NCI-H1694 (cell line): ENCODE measurements around the gene SUFU.
A peak's percentile ranks its signal among the peaks of the same experiment; 100 is the strongest.
"Not testable (repeated sequence)": the region's sequence is repeated elsewhere in the genome, so short reads cannot be mapped to it uniquely, and the experiment has no call there.

Experiments used
- DNase-seq: peaks from one replicate; lab custom pipeline; 2025; lab: John Stamatoyannopoulos, UW

Gene SUFU

DNA sequence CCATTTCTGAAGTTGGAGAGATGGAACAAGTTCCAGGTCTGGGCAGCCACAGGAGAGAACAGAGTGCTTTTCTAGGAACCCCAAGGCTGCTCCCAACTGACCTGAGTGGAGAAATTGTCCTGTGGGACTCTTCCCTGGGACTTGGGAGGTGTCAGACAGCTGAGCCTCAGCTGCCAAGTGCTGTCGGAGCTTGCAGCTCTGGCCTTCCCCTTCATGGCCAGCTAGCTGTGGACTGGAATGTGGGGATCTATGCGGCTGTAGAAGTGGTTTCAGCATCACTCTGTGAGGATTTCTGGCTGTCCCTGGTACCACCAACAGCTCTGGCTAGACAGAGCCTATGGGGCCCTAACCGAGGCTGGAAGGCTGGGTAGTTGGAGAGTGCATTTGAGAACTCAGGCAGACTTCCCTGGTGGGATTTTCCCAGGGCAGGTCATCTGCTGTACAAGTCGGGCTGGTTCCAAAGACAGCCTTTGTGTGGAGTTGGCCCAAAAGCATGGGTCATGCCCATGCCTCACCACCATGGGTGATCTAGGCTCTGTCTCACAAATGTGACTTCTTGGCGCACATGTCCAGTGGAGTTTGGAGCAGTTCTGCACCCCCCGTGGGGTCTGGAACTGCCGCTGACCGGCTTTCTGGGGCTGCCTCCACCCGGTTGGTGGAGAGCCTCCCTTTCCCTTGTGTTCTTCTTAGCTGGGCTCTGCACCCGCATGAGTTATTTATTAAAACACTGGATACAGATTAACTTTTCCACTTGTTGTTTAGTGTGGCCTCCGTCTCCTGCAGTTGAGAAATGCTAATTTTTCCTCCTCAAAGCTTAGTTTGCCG, 10.9 kb downstream of the SUFU start:
- DNase-seq = no peak

DNA sequence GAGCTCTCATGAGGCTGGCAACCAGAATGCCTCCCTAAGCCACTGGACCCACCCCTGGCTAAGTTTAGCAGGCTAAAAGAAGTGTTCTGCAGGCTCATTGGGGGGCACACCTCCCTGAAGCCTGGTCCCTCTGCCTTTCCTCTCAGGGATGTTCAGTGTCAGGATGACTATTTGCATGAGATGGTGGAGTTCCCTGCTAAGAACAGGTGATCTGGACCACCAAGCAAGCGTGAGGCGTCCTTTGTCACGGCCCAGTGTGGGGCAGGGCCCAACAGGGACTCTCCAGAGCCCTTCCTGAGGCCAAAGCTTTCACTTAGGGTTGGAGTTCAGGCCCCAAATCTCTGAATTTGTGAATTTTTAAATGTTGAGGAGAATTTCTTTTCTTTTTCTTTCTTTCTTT, 12.0 kb downstream of the SUFU start:
- no peak for DNase-seq

DNA sequence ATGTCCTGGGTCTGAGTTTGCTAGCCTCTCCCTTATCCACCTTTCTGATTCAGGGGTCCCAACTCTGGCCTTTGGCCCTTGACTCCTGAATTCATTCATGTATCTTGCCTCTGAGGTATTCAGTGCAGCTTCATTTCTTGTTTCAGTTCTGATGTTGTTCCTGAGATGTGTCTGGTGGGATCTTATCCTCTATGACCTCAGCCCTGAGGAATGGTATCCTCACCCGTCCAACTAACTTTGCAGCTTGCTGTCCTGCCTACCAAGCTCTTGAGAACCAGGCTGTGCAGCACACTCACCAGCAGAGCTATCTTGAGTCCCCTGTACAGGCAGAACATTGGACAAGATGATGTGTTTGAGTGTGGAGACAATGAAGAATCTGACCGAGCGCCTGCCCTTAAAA, 13.8 kb downstream of the SUFU start:
- DNase-seq = no peak

DNA sequence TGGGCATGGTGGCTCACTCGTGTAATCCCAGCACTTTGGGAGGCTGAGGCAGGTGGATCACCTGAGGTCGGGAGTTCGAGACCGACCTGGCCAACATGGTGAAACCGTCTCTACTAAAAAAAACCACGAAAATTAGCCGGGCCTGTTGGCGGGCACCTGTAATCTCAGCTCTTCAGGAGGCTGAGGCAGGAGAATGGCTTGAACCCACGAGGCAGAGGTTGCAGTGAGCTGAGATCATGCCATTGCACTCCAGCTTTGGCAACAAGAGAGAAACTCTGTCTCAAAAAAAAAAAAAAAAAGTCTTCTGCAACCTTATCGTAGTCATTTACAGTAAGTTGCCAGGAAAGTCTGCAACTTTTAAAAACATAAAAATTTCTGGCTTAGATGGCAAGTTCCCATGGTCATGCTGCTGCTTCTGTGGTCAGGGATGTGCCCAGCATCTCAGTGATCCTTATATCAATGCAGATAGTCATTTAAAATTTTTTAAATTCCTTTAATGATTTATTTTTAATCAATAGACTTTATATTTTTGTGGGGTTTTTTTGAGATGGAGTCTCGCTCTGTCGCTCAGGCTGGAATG, 15.6 kb downstream of the SUFU start:
- no peak for DNase-seq

DNA sequence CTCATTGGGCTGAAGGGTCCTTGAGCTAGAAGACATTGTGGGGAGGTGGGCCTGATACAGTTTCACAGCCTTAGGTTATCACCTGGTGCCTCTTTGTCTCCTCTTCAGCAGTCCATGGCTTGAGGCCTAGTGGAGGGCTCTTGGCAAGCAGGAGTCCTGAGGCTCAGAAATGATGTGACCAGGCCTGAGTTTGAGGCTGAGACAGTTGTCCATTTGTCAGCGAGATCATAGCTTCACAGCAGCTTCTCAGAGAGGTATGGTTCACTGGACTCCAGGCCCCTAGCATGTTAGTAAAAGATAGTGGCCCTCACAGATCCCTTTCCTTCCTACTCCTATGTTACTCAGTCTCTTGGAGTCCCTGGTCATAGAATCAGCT, 19.1 kb downstream of the SUFU start:
- no peak for DNase-seq

DNA sequence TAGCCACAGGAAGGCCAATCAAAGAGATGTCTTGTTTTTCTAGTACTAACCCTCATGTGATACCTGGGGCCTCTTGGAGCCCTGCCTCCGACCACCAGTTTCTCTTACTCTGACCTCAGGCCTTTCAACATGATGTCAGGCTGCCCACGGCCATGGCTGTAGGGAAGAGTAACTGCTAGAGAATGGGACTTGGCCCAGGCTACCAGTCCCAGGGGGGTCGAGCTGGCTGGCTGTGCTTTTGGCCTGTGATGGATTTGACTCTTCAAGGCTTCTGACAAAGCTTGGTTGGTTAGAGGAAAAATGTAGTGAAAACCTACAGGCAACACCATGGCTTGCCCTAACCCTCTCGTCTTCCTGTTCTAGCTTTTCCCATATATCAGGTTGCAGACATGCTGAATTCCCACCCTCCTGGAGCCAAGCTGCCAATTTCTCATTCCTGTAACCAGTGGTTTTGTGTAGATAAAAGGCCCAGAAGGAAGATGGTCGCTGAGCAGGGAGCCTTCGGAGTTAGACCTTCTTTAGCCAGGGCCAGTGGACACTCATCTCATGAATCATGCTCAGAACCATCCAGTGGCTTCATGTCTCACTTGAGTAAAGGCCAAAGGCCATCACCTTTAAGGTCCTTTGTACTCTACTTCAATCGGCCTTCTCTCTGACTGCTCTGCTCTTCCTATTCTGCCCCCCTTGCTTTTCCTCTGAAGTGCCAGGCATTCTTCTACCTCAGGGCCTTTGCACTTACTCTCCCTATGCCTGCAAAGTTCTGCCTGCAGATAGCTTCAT, 19.7 kb downstream of the SUFU start:
- no peak for DNase-seq

DNA sequence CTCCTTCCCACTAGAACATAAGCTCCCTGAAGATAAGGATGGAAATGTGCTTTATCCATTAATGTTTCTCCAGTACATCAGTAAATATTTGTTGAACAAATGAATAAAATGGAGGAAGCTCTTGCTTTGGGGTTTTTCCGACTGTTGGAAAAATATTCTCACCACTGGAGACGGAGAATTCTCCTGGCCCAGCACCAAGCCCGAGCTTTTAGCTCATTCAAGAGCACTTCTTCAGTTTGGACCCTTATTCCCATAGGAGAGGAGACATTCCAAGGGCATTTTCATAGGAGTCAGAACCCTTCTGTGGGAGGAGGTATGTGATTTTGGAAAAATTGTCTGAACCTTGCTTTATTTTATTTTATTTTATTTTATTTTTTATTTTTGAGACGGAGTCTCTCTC, 21.0 kb downstream of the SUFU start:
- DNase-seq = no peak

DNA sequence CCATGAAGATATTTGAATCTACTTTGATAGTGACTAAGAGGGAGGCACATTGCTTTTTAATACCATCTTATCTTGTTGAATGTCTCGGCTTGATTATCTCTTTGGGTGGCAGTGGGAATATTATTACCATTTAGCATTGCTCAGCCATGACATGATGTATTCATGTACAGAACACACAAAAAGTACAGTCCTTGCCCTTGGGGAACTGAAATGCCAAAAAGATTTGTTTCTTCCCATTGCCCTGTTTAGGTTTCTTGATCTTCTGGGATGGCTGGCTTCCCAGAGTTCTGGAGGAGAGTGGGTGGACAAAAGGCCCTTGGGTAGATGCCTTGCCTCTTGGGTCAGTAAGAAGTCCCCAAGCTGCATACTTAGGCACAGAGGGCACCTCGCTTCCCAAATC, 23.8 kb downstream of the SUFU start:
- no peak for DNase-seq

DNA sequence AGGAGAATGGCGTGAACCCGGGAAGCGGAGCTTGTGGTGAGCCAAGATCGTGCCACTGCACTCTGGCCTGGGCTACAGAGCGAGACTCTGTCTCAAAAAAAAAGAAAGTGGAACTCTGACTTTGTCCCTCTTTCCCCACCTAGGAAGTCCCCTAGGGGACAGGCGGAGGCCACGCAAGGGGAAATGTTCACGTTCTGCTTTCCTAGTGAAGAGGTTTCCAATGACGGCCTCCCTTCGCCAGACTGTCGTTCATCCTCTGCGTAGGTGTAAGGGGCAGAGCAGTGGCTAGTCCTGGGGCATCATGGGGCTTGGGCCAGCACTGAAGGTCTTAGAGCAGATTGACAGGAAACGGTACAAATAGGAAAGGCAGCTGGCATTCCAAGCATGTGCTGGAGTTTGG, 30.6 kb downstream of the SUFU start:
- DNase-seq = no peak

DNA sequence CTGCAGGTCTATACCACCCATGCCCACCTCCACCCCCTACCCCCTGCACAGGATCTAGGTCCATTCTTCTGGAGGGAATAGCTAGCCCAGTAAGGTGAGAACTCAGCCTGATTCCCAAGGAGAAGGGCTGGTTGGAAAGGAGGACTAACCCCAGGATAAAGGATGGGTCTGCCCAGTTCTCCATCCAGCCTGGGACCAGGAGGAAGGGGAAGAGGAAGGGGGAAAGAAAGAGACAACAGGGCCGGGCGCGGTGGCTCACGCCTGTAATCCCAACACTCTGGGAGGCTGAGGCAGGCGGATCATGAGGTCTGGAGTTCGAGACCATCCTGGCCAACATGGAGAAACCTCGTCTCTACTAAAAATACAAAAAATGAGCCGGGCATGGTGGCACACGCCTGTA, 31.2 kb downstream of the SUFU start:
- DNase-seq = not testable (repeated sequence)

DNA sequence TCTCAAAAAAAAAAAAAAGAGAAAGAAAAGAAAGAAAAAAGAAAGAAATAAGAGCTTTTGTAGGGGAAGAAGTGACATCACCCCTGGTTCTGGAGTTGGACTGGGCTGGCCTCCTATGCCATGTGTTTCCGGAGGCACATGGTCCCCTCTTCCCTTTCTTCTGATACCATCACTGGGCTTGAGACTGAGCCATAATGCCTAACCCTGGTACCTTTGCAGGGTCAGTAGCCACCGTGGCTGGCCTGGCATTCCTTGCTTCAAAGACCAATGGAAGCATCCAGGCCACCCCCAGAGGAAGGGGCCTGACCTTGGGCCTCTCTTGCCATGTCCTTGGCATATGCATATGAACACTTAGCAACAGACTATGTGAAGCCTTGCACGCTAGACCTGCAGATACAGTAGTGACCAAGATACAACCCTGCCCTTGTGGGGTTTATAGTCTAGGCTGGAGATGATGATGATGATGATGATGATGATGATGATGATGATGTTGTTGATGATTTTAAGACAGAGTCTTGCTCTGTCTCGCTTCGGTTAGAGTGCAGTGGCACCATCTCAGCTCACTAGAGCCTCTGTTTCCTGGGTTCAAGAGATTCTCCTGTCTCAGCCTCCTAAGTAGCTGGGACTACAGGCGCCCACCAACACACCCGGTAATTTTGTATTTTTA, 31.8 kb downstream of the SUFU start:
- DNase-seq = no peak

DNA sequence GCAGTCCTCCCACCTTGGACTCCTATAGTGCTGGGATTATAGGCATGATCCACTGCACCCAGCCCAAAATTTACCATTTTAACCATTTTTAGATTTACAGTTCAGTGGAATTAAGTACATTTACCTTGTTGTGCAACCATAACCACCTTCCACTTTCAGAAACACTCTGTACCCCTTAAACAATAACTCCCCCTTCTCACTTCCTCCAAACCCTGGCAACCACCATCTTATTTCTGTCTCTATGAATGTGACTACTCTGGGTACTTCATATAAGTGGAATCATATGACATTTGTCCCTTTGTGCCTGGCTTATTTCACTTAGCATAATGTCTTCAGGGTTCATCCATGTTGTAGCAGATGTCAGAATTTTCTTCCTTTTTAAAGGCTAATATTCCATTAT, 33.6 kb downstream of the SUFU start:
- DNase-seq = no peak

DNA sequence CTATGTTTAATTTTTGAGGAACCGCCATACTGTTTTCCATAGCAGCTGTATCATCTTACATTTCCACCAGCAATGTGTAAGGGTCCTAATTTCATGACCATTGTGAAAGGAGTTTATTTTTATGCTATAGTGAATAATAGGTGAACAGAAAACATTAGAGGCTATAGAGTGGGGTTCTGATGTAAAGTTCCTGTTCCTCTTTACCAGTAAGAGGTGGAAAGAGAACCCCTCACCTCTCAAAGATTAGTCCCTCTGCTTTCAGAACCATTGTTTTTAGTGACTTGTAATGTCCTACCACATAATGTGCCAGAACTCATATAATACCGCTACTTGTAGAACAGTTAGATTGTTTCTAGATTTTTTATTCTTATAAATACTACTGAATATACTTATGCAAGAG, 34.2 kb downstream of the SUFU start:
- DNase-seq = no peak

DNA sequence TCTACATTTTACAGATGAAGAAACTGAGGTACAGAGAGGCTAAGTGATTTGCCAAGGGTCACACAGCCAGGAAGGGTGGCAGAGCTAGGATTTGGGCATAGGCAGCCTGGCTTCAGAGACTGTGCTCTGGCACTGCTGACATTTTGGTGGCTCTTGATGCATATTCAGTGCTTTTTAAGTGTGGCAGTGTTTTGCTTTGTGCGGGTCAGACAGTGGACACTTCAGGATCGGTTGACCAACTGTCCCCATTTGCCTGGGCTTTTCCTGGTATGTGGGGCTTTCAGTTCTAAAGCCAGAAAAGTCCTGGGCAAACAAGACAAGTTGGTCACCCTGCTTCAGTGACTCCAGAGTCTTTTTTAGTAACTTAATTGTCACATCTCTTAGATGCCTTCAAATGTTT, 35.0 kb downstream of the SUFU start:
- DNase-seq = no peak

DNA sequence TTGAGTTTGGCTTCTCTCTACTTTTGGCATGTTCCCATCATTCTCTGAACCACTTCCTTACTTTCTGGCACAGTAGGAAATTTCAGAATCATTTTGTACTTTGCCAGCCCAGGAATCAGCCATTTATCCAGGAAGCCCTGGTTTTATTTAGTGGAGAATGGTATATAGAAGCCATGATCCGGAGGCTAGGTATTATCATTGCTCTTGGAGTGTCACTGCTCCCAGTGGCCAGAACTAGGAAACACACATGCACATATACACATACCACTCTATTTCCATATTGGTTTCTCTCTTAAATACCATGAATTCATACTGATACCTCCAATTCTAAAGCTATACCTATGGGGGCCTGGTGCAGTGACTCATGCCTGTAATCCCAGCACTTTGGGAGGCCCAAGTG, 36.3 kb downstream of the SUFU start:
- peak; percentile 1 for DNase-seq

DNA sequence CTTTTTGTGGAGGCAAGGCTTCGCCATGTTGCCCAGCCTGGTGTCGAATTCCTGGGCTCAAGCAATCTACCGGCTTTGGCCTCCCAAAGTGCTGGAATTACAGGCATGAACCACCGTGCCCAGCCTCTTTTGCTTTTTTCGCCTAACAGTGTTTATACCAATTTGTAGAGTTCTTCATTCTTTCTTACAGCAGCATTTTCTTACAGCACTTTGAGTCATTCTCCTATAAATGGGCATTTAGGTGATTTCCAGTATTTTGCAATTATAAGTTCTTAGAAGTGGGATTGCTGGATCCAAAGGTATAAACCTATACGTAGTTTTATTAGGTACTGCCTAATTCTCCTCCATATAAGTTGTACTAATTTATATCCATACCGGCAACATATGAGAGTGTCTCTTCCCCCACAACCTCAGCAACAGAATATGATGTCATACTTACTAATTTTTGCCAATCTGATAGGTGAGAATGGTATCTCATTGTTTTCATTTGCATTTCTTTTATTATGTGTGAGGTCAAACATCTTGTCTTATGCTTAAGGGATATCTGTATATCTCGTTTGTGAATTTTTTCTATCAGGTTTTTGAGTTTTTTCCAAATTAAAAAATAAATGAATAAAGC, 39.1 kb downstream of the SUFU start:
- no peak for DNase-seq

DNA sequence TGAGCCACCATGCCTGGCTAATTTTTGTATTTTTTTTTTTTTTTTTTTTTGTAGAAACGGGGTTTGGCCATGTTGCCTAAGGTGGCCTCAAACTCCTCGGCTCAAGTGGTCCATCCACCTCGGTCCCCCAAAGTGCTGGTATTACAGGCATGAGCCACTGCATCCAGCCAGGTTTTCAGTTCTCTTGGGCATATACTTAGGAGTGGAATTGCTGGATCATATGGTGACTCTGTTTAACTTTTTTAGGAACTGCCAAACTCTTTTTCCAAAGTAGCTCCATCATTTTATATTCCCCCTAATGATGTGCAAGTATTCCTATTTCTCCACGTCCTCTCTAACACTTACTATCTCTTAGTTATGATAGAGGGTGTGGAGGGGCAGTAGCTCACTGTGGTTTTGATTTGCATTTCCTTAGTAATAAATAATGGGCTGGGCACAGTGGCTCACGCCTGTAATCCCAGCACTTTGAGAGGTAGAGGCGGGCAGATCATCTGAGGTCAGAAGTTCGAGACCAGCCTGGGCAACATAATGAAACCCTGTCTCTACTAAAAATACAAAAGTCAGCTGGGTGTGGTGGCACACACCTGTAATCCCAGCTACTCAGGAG, 41.6 kb downstream of the SUFU start:
- DNase-seq = no peak

DNA sequence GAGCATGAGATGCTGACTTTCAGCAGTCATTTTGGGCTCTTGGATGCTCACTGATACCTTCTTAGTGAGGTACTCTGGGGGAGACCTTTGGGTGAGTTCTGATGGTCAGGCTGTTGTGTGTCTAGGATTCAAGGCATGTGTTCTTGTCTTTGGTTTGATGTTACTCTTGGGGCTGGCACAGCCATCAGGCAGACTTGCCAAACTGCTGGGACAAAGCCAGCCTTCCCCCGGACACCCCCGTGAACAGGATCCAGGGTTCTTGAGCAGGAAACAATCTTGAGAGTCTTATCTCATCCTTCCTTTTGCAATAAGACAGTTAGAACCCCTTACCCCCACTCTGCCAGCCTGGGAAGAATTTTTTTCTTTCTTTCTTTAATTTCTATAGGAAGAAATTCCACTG, 42.2 kb downstream of the SUFU start:
- no peak for DNase-seq

DNA sequence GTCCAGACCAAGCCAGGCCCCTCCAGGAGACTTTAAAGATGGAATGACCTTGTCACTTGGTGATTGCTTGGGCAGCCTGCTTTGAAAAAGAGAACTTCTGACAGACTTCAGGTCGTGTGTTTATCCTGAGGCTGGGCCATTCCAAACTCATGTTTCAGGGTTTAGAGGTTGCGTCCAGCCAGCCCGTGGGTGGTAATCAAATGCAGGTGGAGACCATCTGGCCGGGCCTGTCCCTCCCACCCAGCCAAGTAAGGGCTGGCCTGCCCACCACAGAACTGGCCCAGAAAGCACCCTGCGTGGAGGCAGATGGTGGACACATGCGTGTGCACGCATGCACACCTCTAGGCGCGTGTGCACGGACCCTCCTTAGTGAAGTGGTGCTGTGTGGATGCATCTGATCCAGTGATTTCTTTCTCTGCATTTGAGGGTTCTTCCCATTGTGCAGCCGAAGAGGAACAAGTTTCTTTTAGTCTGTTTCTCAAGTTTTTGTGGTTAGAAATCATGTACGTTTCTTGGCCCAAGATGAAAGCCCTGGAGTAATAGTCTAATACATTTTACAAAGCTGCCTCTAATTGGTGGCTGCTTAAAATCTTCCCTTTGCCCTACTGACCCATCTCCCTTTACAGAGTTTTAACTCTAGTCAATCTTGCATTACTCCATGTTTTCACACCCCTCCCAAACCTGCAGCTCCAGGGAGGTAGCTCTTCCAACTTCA, 43.0 kb downstream of the SUFU start:
- DNase-seq = no peak

DNA sequence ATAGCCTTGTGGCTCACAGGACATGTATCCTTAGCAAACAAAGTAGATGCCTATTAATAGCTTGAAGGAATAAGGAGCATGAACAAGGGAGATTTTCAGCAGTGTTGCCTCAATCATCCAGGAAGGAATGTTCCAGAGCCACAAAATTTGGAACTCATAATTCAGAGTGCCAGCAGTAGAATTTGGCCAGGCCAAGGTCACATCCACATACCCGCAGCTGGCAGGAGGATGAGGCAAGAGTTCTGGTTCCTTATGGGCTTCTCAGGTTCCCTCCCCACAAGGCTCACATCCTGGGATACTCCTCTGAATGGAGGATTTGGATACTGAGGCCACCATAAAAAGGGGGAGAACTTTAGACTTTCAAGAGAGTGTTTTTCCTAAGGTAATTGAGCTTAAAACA, 45.8 kb downstream of the SUFU start:
- no peak for DNase-seq

DNA sequence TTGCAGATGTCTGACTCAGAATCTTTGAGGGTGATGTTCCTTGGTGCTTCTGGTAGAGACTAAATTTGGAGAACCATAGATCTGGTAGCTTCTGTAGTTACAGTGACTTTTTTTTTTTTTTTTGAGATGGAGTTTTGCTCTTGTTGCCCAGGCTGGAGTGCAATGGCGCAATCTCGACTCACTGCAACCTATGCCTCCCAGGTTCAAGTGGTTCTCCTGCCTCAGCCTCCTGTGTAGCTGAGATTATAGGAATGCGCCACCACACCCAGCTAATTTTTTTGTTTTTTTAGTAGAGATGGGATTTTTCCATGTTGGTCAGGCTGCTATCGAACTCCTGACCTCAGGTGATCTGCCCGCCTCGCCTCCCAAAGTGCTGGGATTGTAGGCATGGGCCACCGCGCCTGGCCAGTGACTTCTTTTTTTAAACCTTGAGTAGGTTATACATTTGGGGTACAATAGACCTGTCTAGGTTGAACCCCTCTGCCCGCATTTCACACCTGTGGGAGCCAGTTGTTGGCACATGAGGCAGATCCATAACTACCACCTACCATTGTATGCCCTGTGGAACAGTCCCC, 47.0 kb downstream of the SUFU start:
- DNase-seq = no peak
